Measurements from ENCODE around the gene EBF4.

GRCh38 chr20:2751347-2751877 lies 58.8 kb downstream of the EBF4 start:
- TF ChIP-seq CTCF (IDR thresholded peaks at IDR 0.05 in 2 of 3, conservative IDR thresholded peaks at IDR 0.05 in 1 of 3; ENCODE audit: control insufficient read depth in 2 of 3, extremely low read depth in 1 of 3, insufficient read depth in 1 of 3, low read depth in 3 of 3, low read length in 3 of 3) (no peak), SMC3 (IDR thresholded peaks at IDR 0.05; ENCODE audit: borderline replicate concordance, low read length) (no peak), RFX5 (IDR thresholded peaks at IDR 0.05; ENCODE audit: low read depth, low read length) (no peak), POLR2AphosphoS5 (IDR thresholded peaks at IDR 0.05; ENCODE audit: low read length) (no peak), SMARCA5 (IDR thresholded peaks at IDR 0.05) (no peak), POLR2A (IDR thresholded peaks at IDR 0.05; ENCODE audit: low read depth, low read length) (no peak), SREBF2 (IDR thresholded peaks at IDR 0.05; ENCODE audit: low read length) (no peak), CEBPB (IDR thresholded peaks at IDR 0.05; ENCODE audit: borderline replicate concordance in 1 of 2, low read depth in 2 of 2, low read length in 2 of 2) (no peak), EP300 (IDR thresholded peaks at IDR 0.05; ENCODE audit: borderline replicate concordance in 1 of 2, control insufficient read depth in 1 of 2, low read depth in 2 of 2, low read length in 2 of 2) (no peak), IRF3 (IDR thresholded peaks at IDR 0.05) (no peak), EZH2 (IDR thresholded peaks at IDR 0.05; ENCODE audit: borderline replicate concordance, control insufficient read depth, low read depth, low read length) (no peak; the same call in 1 of the 2 replicates), RAD21 (IDR thresholded peaks at IDR 0.05; ENCODE audit: insufficient read depth, low read depth, low read length) (no peak), BCLAF1 (IDR thresholded peaks at IDR 0.05) (no peak), HCFC1 (IDR thresholded peaks at IDR 0.05; ENCODE audit: low read length) (no peak)

Measured in GM12878 (cell line).